Endothelial cell of umbilical vein (primary cell): ENCODE data around the gene BDH1. TPM values are rescaled to one million over a fixed set of nuclear protein-coding genes. Genes with fewer than 3 reads are reported as not detected.

Source experiments
- BruUV-seq: library from RNA; stranded (reverse); fragments of 400-500 nt; replicated peaks from 2 replicates; lab custom pipeline; 2021; lab: Mats Ljungman, UMichigan
- CTCF ChIA-PET: fragments of 300-600, 350-600 bp; sonication (Branson Sonifier 250); formaldehyde crosslinking; loops from one replicate; lab custom pipeline; 2021; ENCODE audit warnings: antibody characterized with exemption, inconsistent platforms; lab: Charles Lee
- POLR2A ChIA-PET: fragments of 300-600, 350-600 bp; sonication (Branson Sonifier 250); formaldehyde crosslinking; loops from one replicate; lab custom pipeline; 2021; ENCODE audit warnings: antibody characterized with exemption, inconsistent platforms; lab: Charles Lee
- DNase-seq: peaks from one replicate; pipeline ENCODE4 v3.0.0-alpha.2; 2011; ENCODE audit warnings: low read depth, low spot score
- FAIRE-seq: peaks from 2 replicates; lab custom pipeline; 2011; peaks lifted over from hg19 to GRCh38; lab: Jason Lieb, UNC
- H2AFZ ChIP-seq: 2 replicates; pipeline ENCODE4 v1.6.0; 2012; ENCODE audit warnings: low read depth, low read length, control low read depth, inconsistent platforms
- H3K27ac ChIP-seq: 2 replicates; pipeline ENCODE4 v1.5.1; 2011; ENCODE audit warnings: low read depth, mild to moderate bottlenecking, control low read depth, low read length, moderate library complexity; ENCODE audit not compliant: insufficient read depth
- H3K27me3 ChIP-seq, 2 experiments: 2 replicates each; pipeline versions ENCODE4 v1.6.0 to v1.6.1; 2011; ENCODE audit warnings: low read length in 2 of 2, mixed read lengths in 1 of 2; ENCODE audit not compliant: control insufficient read depth in 2 of 2, insufficient read depth in 2 of 2
- H3K36me3 ChIP-seq, 2 experiments: 2 replicates in 1 of 2; 3 replicates in 1 of 2; pipeline ENCODE4 v1.5.1; 2011; ENCODE audit warnings: low read length in 2 of 2, mild to moderate bottlenecking in 1 of 2, moderate library complexity in 1 of 2; ENCODE audit not compliant: control insufficient read depth in 2 of 2, insufficient read depth in 2 of 2; ENCODE audit errors: extremely low read depth in 1 of 2
- H3K4me1 ChIP-seq: 3 replicates; pipeline ENCODE4 v1.5.1; 2011; ENCODE audit warnings: mild to moderate bottlenecking, low read length; ENCODE audit not compliant: control insufficient read depth, insufficient read depth; ENCODE audit errors: extremely low read depth
- H3K4me2 ChIP-seq: 2 replicates; pipeline ENCODE4 v1.6.1; 2011; ENCODE audit warnings: low read length, control low read depth, mixed read lengths; ENCODE audit not compliant: insufficient read depth
- H3K4me3 ChIP-seq, 3 experiments: fragments of 200-600 bp in 1 of 3; sonication (generic), shearing (Covaris generic) in 1 of 3; replicated peaks in 1 of 3; 2 replicates each; pipeline ENCODE4 v1.5.1; 2011 to 2016; ENCODE audit warnings: control low read depth in 3 of 3, low read length in 3 of 3, mild to moderate bottlenecking in 2 of 3, inconsistent platforms in 1 of 3, low read depth in 1 of 3, moderate library complexity in 1 of 3; ENCODE audit not compliant: insufficient read depth in 1 of 3
- H3K79me2 ChIP-seq: 2 replicates; pipeline ENCODE4 v1.6.0; 2012; ENCODE audit warnings: low read length, inconsistent platforms; ENCODE audit not compliant: control insufficient read depth, insufficient read depth
- H3K9ac ChIP-seq: replicated peaks from 2 replicates; pipeline ENCODE3; 2011; ENCODE audit warnings: low read length, control low read depth; ENCODE audit not compliant: insufficient read depth; ENCODE audit errors: extremely low read depth
- H3K9me1 ChIP-seq: replicated peaks from 3 replicates; pipeline ENCODE4 v1.6.0; 2011; ENCODE audit warnings: mild to moderate bottlenecking, low read length; ENCODE audit not compliant: control insufficient read depth, insufficient read depth; ENCODE audit errors: extremely low read depth
- H3K9me3 ChIP-seq: replicated peaks from 2 replicates; pipeline ENCODE4 v1.5.1; 2012; ENCODE audit warnings: low read length, inconsistent platforms; ENCODE audit not compliant: control insufficient read depth, insufficient read depth
- H4K20me1 ChIP-seq: replicated peaks from 2 replicates; pipeline ENCODE3; 2011; ENCODE audit warnings: mild to moderate bottlenecking, low read length; ENCODE audit not compliant: control insufficient read depth, insufficient read depth; ENCODE audit errors: extremely low read depth
- FOS ChIP-seq: IDR thresholded peaks from 2 replicates; pipeline ENCODE4 v1.6.1; 2011; ENCODE audit warnings: mild to moderate bottlenecking, low read length, moderate library complexity, borderline replicate concordance; ENCODE audit not compliant: insufficient read depth
- GATA2 ChIP-seq: IDR thresholded peaks from 2 replicates; pipeline ENCODE4 v1.7.0; 2011; ENCODE audit warnings: low read depth, mild to moderate bottlenecking, moderate library complexity, mixed read lengths, low read length; ENCODE audit not compliant: insufficient read length, insufficient read depth
- JUN ChIP-seq: IDR thresholded peaks from 2 replicates; pipeline ENCODE4 v1.6.1; 2011; ENCODE audit warnings: borderline replicate concordance, low read depth; ENCODE audit not compliant: insufficient read length, insufficient read depth
- MYC ChIP-seq: IDR thresholded peaks from one replicate; pipeline ENCODE4 v1.6.1; 2011; ENCODE audit warnings: mild to moderate bottlenecking, low read depth, low read length
- POLR2A ChIP-seq: IDR thresholded peaks from 2 replicates; pipeline ENCODE4 v1.6.1; 2012; ENCODE audit warnings: low read depth, mild to moderate bottlenecking, control low read depth, low read length
- dilution Hi-C: fragments of 300-500 bp; cut with MboI; formaldehyde crosslinking; loops from one replicate; pipeline ENCODE4 v1.15.0; 2019; ENCODE audit warnings: low sequenced_read_pairs; ENCODE audit not compliant: extremely low pct_ligation_motif_present
- intact Hi-C: fragments of 100-400 bp; cut with micrococcal nuclease; formaldehyde crosslinking; loops from one replicate; pipeline ENCODE4 v1.10.0; 2022
- polyA plus RNA-seq, 4 experiments: library from polyadenylated mRNA; depleted of rRNA in 3 of 4; stranded (reverse) in 3 of 4; unstranded in 1 of 4; fragments of >200 nt; gene quantifications; 2 replicates each; pipeline versions ENCODE4 v1.2.1 to v1.2.3, GENCODE V29; 2011 to 2012; ENCODE audit warnings: missing spikeins in 1 of 4
- total RNA-seq: library from RNA; stranded (reverse); gene quantifications from 2 replicates; pipeline ENCODE4 v1.2.3, GENCODE V29; 2021
- TF ChIP-seq, protein P1 (sequence below): IDR thresholded peaks from 2 replicates; pipeline ENCODE4 v1.6.1; 2011; ENCODE audit not compliant: insufficient read depth, insufficient read length
- TF ChIP-seq, protein P2 (sequence below), 2 donors: IDR thresholded peaks; 1 replicate in 1 of 2; 2 replicates in 1 of 2; pipeline ENCODE4 v1.5.1; 2011; ENCODE audit warnings: low read length in 2 of 2, mild to moderate bottlenecking in 2 of 2, moderate library complexity in 2 of 2, control low read depth in 1 of 2, inconsistent platforms in 1 of 2, low read depth in 1 of 2; ENCODE audit not compliant: insufficient read depth in 1 of 2; ENCODE audit errors: extremely low read depth in 1 of 2

BDH1 gene
- total and polyA plus RNA-seq, 2 donors (not counting 3 experiments of a cell fraction or from before 2014, with no cell fraction given): 6.9 to 12.2 TPM

DNA sequence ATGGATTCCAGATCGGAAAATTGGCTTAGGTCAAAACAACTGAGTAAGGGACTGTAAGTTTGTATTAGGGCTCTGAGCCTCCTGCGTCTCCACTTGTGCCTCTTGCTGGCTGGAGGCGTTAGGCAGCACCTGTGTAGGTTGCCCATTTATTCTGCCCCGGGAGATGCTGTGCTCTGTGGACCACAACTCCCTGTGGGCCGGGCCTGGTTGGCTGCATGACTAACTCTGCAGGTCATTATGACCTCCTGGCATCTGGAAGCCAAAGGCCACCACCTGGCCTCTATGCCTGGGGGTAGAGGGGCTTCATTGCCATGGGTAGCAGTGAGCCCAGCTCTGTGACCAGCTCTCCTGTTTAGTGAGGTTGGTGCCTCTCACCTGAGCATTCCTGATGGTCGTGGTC, 36.0 kb upstream of the BDH1 start:
- H2AFZ ChIP-seq: no peak overlapping the region
- no peaks in the 10 kb centered on the region for H3K9me3 ChIP-seq
- ChIA-PET CTCF (no interaction called here), POLR2A (no interaction called here)
- H3K4me1 ChIP-seq: no peaks in the 10 kb centered on the region
- H3K9ac ChIP-seq: no peak overlapping the region
- no peaks in the 10 kb centered on the region for H3K9me1 ChIP-seq
- FAIRE-seq (no peak), DNase-seq (no peak)
- no peak overlapping the region for H3K27ac ChIP-seq
- intact Hi-C loops: no loop called here
- H3K27me3 ChIP-seq: peaks cover 2 to 3% of the 10 kb centered on the region in 2 experiments
- H4K20me1 ChIP-seq: no peaks in the 10 kb centered on the region
- H3K36me3 ChIP-seq: no peaks in the 10 kb centered on the region
- H3K4me3 ChIP-seq: no peak overlapping the region
- no peak overlapping the region for H3K4me2 ChIP-seq
- BruUV-seq: no TSS peak
- no peaks in the 10 kb centered on the region for H3K79me2 ChIP-seq
- TF ChIP-seq JUN (no peak), MYC (no peak), GATA2 (no peak), POLR2A (no peak), FOS (no peak)
- TF ChIP-seq, protein P1, sequence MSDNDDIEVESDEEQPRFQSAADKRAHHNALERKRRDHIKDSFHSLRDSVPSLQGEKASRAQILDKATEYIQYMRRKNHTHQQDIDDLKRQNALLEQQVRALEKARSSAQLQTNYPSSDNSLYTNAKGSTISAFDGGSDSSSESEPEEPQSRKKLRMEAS: no peak
- TF ChIP-seq, protein P2, sequence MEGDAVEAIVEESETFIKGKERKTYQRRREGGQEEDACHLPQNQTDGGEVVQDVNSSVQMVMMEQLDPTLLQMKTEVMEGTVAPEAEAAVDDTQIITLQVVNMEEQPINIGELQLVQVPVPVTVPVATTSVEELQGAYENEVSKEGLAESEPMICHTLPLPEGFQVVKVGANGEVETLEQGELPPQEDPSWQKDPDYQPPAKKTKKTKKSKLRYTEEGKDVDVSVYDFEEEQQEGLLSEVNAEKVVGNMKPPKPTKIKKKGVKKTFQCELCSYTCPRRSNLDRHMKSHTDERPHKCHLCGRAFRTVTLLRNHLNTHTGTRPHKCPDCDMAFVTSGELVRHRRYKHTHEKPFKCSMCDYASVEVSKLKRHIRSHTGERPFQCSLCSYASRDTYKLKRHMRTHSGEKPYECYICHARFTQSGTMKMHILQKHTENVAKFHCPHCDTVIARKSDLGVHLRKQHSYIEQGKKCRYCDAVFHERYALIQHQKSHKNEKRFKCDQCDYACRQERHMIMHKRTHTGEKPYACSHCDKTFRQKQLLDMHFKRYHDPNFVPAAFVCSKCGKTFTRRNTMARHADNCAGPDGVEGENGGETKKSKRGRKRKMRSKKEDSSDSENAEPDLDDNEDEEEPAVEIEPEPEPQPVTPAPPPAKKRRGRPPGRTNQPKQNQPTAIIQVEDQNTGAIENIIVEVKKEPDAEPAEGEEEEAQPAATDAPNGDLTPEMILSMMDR (IDR thresholded peaks at IDR 0.05; ENCODE audit: extremely low read depth in 1 of 2, insufficient read depth in 1 of 2, low read depth in 1 of 2, low read length in 2 of 2): no peak
- dilution Hi-C loops: no loop called here
